IPS-18c (cell line): ENCODE measurements around the gene SLC8A3.

ENCODE experiments used
- H3K4me3 ChIP-seq: 2 replicates; pipeline ENCODE4 v1.7.0; 2013; ENCODE audit warnings: low read depth, mild to moderate bottlenecking, low read length, moderate library complexity; ENCODE audit not compliant: insufficient read depth
- H3K9me3 ChIP-seq: one replicate; pipeline ENCODE4 v1.6.1; 2013; ENCODE audit warnings: mild to moderate bottlenecking, low read length, moderate library complexity; ENCODE audit not compliant: control insufficient read depth, insufficient read depth

The SLC8A3 gene

DNA sequence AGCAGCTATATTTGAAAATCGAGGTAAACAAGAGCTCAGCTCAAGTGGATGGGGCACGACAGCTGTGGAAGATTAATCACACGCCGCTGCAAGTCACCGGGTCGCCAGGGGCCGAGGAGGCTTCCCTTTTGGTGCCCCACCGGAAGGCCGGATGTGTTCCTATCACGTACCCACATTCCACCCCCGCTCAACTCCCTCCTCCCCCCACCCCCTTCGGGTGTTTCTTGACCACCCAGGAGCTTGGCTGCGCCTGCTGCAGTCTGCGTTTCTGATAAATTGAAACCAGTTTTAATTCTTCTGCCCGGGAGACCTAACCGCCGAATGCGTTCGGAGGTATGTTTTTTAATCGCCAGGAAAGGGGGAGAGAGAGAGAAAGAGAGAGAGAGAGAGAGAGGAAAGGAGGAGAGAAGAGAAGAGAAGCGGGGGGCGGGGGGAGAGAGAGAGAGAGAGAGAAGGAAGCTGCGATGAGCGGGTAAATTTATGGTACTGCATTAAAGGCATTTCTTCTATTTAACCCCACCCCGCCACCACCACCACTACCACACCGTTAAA is 1.8 kb downstream of the SLC8A3 start:
- Histone ChIP-seq H3K4me3 (peak overlapping the region; percentile 59; the same call in 1 of the 2 replicates), H3K9me3 (peaks cover 2% of the 10 kb centered on the region)

GRCh38 chr14:70183991-70184390 is 4.8 kb downstream of the SLC8A3 start:
- H3K9me3 ChIP-seq = no peaks in the 10 kb centered on the region
- H3K4me3 ChIP-seq = no peak overlapping the region

GRCh38 chr14:70181276-70181675 is 7.5 kb downstream of the SLC8A3 start:
- no peak overlapping the region for H3K4me3 ChIP-seq
- H3K9me3 ChIP-seq = no peaks in the 10 kb centered on the region

DNA sequence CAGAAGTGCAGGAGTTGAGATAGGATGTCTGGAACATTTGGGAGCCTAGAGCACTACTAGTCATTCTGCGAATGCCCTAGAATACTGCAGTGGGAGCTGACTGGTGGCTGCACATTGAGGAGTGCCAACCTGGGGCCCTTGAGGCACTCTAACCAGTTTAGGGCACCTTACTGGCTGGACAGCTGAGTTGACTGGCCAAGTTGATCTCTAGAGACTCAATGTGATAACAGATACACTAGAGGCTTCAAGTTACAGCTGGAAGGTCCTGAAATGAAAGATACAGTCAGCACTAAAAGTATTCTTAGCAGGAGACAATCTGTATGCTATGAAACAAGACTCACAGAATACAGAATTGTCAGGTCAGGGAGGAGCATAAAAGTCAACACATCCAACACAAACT is 8.0 kb downstream of the SLC8A3 start:
- Histone ChIP-seq H3K9me3 (no peaks in the 10 kb centered on the region), H3K4me3 (no peak overlapping the region)

- H3K4me3 ChIP-seq = no peak overlapping the region
Measured at GRCh38 chr14:70177081-70177800, 11.5 kb downstream of the SLC8A3 start.

GRCh38 chr14:70173569-70173968 is 15.2 kb downstream of the SLC8A3 start:
- H3K9me3 ChIP-seq = no peaks in the 10 kb centered on the region
- H3K4me3 ChIP-seq = no peak overlapping the region

More at GRCh38 chr14:70177081-70177800, 11.5 kb downstream of the SLC8A3 start:
- H3K9me3 ChIP-seq = no peaks in the 10 kb centered on the region

DNA sequence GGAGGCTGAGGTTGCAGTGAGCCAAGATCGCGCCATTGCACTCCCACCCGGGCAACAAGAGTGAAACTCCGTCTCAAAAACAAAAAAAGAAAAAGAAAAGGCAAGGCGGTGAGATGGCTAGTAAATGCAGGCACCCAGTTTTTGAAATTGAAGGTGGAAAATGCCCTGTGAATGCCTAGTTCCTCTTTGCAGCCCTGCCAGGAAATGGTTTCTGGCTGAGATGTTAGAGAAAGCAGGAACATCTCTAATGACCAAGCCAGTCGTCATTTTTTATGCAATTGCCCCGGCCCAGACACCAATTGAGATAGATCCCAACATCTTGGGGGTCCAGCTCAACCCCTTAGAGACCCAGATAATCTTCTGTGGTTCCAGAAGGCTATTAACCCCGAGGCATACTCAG is 17.0 kb downstream of the SLC8A3 start:
- H3K9me3 ChIP-seq = no peaks in the 10 kb centered on the region
- H3K4me3 ChIP-seq = no peak overlapping the region

DNA sequence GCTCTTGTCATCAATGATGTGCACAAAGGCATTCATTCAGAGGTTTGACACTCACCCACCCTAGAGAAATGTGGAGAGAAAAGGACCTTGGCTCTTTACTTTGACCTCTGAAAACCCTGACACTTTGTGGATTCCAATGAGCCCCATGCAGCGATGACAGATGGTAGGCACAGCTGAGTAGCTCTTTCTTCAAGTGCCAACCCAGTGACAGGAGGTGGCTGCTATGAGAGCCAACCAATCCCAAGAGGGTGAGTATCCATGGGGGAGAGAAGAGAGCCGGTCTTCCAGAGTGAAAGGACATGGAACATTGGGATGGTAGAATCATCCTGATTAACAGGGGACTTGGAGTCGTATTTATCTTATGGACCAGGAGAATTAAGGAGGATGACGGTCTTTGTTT is 17.8 kb downstream of the SLC8A3 start:
- H3K9me3 ChIP-seq = no peaks in the 10 kb centered on the region
- no peak overlapping the region for H3K4me3 ChIP-seq

DNA sequence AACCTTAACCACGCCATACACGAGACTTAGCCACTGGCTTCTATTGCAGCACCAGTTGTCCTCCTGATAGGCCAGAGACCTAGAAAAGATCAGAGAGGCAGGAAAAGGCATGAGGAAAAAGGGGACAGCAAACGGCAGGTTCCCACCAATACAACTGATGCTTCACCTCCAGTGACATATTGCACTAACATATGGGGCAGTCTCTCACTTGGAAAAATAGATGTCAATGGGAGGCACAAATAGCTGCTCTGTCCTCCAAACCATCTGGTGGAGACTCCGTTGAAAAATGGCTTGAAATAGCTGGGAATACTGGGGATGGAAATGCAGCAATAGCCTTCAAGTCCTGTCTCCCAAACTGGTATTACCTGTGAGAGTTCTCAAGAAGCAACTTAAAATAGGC is 20.3 kb downstream of the SLC8A3 start:
- no peak overlapping the region for H3K4me3 ChIP-seq
- no peaks in the 10 kb centered on the region for H3K9me3 ChIP-seq

- H3K4me3 ChIP-seq = no peak overlapping the region
Measured at GRCh38 chr14:70166530-70167203, 22.1 kb downstream of the SLC8A3 start.

GRCh38 chr14:70162358-70162757 is 26.4 kb downstream of the SLC8A3 start:
- Histone ChIP-seq H3K9me3 (no peaks in the 10 kb centered on the region), H3K4me3 (no peak overlapping the region)

More at GRCh38 chr14:70166530-70167203, 22.1 kb downstream of the SLC8A3 start:
- H3K9me3 ChIP-seq = no peaks in the 10 kb centered on the region

DNA sequence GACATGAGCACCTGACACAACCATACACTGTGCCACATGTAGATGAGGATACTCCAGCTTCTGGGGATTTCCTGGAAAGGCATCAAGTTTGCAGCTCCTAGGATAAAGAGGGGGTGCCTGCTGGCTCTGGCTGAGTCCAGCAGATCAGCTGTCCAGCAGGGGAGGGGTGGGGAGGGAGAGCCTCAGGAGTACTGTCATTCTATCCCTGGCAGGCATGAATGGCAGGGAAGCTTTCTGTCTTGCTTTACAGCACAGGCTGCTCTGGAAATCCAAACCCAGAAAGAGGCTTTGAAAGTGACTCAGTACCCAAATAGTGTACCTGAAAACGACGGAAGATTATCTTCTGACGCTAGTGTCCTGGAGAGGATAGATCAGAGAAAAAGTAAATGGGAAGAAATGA is 32.2 kb downstream of the SLC8A3 start:
- no peaks in the 10 kb centered on the region for H3K9me3 ChIP-seq
- H3K4me3 ChIP-seq = no peak overlapping the region

DNA sequence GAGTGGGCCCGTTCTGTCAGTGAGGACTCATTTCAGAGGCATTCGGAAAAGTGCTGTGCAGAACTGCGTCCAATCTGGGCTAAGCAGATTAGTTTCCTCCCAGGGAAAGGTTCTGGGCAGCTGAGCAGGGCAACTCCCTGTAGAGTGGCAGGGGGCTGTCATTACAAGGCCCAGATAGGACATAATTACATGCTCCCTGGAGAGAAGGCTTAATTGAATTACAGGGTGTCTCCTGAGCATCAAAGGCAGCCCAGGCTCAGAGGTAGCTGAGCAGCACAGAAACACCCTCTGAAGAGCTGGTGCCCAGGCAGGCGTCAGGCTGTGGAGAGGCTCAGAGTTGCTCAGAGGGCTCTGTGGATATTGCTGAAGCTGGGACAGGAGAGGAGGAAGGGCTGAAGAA is 36.0 kb downstream of the SLC8A3 start:
- no peaks in the 10 kb centered on the region for H3K9me3 ChIP-seq
- no peak overlapping the region for H3K4me3 ChIP-seq

DNA sequence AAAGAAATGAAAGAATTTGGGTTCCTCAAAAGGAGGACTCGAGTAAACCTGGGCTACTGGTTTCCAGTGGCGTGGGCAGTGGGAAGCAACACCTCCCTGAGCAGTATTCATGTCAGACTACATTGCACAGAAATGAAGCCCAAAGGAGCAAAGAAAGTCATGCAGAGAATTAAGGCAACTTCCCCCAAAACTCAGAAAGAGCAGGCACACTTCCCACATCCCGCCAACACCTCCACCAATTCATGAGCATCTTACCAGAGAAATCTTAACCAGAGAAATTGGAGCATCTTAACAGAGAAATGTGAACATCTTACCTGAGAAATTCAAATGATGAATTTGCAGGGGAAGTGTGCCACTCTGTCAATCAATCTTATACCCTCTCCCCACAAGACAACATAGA is 36.7 kb downstream of the SLC8A3 start:
- no peaks in the 10 kb centered on the region for H3K9me3 ChIP-seq
- H3K4me3 ChIP-seq = no peak overlapping the region

DNA sequence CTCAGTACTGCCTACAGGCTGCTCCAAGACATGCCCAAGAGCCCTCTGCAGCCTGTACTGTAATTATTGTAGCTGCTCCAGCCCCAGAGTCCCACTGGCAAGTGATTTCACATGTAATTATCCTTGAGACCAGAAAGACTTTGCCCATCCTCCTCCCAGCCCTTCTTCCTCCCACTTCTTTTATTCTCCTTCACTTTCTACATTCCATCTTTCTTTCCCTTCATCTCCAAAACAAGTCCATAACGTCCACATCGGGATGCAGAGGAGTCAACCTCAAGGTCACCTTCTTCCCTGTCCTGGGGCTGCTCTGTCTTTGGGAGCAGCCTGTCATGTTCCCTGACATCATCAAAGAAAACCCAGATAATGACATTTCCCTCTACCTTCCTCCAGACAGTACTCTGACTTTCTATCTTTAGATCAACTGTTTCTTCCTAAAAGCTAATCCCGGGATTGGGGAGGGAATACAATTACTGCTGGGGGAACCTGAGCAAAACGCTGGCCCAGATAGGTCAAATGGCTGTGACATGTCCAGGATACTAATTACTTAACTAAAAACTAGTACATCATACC is 39.1 kb downstream of the SLC8A3 start:
- no peaks in the 10 kb centered on the region for H3K9me3 ChIP-seq
- no peak overlapping the region for H3K4me3 ChIP-seq

- no peak overlapping the region for H3K4me3 ChIP-seq
- no peaks in the 10 kb centered on the region for H3K9me3 ChIP-seq
Measured at GRCh38 chr14:70148911-70149595, 39.7 kb downstream of the SLC8A3 start.

GRCh38 chr14:70148351-70148750 is 40.4 kb downstream of the SLC8A3 start:
- Histone ChIP-seq H3K9me3 (no peaks in the 10 kb centered on the region), H3K4me3 (no peak overlapping the region)
